Measurements from ENCODE around the gene EXOC4.

EXOC4 gene

GRCh38 chr7:133797818-133798520, 545.1 kb downstream of the EXOC4 start:
- H3K4ac ChIP-seq (ENCODE audit: low read depth, low read length): no peak overlapping the region
- no peak overlapping the region for H2BK120ac ChIP-seq (ENCODE audit: low read depth, low read length)
- H4K8ac ChIP-seq (ENCODE audit: low read depth, low read length): no peak overlapping the region
- no peaks in the 10 kb centered on the region for H3K4me1 ChIP-seq (ENCODE audit: control insufficient read depth, low read depth, low read length)
- H4K5ac ChIP-seq (ENCODE audit: low read length): no peak overlapping the region
- no peak overlapping the region for H3K18ac ChIP-seq (ENCODE audit: low read length)
- H3K27ac ChIP-seq (ENCODE audit: low read depth, low read length): no peak overlapping the region
- no peak overlapping the region for H2AK5ac ChIP-seq (ENCODE audit: low read length)
- H2BK15ac ChIP-seq (replicated peaks; ENCODE audit: low read depth): no peak overlapping the region
- no peak overlapping the region for H3K9ac ChIP-seq (ENCODE audit: low read length)
- no peaks in the 10 kb centered on the region for H3K79me2 ChIP-seq (ENCODE audit: control insufficient read depth, insufficient read depth, low read length)
- no CpG with 5 or more reads among the region's 3 CpGs for WGBS (ENCODE audit: extremely low coverage, insufficient coverage, low lambda C conversion rate)
- H3K23ac ChIP-seq (ENCODE audit: low read length): no peak overlapping the region
- no peaks in the 10 kb centered on the region for H3K27me3 ChIP-seq (ENCODE audit: insufficient read depth, low read length, poor library complexity)
- no peaks in the 10 kb centered on the region for H3K36me3 ChIP-seq (ENCODE audit: control insufficient read depth, insufficient read depth, low read length)
- H3K4me2 ChIP-seq (ENCODE audit: low read length): no peak overlapping the region
- DNase-seq: no peak
- no peak overlapping the region for H3K4me3 ChIP-seq (ENCODE audit: low read length)
- no peak overlapping the region for H2BK5ac ChIP-seq (ENCODE audit: low read length)
- no peak overlapping the region for H3K56ac ChIP-seq (ENCODE audit: low read length)
- H3K79me1 ChIP-seq (ENCODE audit: low read length): no peaks in the 10 kb centered on the region

GRCh38 chr7:133801341-133801740, 548.5 kb downstream of the EXOC4 start:
- DNase-seq: no peak
- no peak overlapping the region for H3K18ac ChIP-seq (ENCODE audit: low read length)
- WGBS (ENCODE audit: extremely low coverage, insufficient coverage, low lambda C conversion rate): no CpG with 5 or more reads among the region's 6 CpGs

GRCh38 chr7:133804127-133804526, 551.2 kb downstream of the EXOC4 start:
- Histone ChIP-seq H3K23ac (ENCODE audit: low read length) (no peak overlapping the region), H3K27ac (ENCODE audit: low read depth, low read length) (no peak overlapping the region), H3K18ac (ENCODE audit: low read length) (no peak overlapping the region), H3K36me3 (ENCODE audit: control insufficient read depth, insufficient read depth, low read length) (no peaks in the 10 kb centered on the region), H3K27me3 (ENCODE audit: insufficient read depth, low read length, poor library complexity) (no peaks in the 10 kb centered on the region), H2AK5ac (ENCODE audit: low read length) (no peak overlapping the region), H4K8ac (ENCODE audit: low read depth, low read length) (no peak overlapping the region), H2BK5ac (ENCODE audit: low read length) (no peak overlapping the region), H3K79me1 (ENCODE audit: low read length) (no peaks in the 10 kb centered on the region), H2BK15ac (replicated peaks; ENCODE audit: low read depth) (no peak overlapping the region), H3K9ac (ENCODE audit: low read length) (no peak overlapping the region), H3K56ac (ENCODE audit: low read length) (no peak overlapping the region), H2BK120ac (ENCODE audit: low read depth, low read length) (no peak overlapping the region), H3K79me2 (ENCODE audit: control insufficient read depth, insufficient read depth, low read length) (no peaks in the 10 kb centered on the region), H4K5ac (ENCODE audit: low read length) (no peak overlapping the region), H3K4ac (ENCODE audit: low read depth, low read length) (no peak overlapping the region), H3K4me2 (ENCODE audit: low read length) (no peak overlapping the region), H3K4me1 (ENCODE audit: control insufficient read depth, low read depth, low read length) (no peaks in the 10 kb centered on the region), H3K4me3 (ENCODE audit: low read length) (no peak overlapping the region)
- WGBS (ENCODE audit: extremely low coverage, insufficient coverage, low lambda C conversion rate): no CpG with 5 or more reads among the region's 1 CpG
- no peak for DNase-seq

More at GRCh38 chr7:133801341-133801740, 548.5 kb downstream of the EXOC4 start:
- H3K79me1 ChIP-seq (ENCODE audit: low read length): no peaks in the 10 kb centered on the region
- no peak overlapping the region for H2BK120ac ChIP-seq (ENCODE audit: low read depth, low read length)
- no peak overlapping the region for H3K4ac ChIP-seq (ENCODE audit: low read depth, low read length)
- no peak overlapping the region for H3K4me3 ChIP-seq (ENCODE audit: low read length)
- no peak overlapping the region for H2BK5ac ChIP-seq (ENCODE audit: low read length)
- no peak overlapping the region for H3K9ac ChIP-seq (ENCODE audit: low read length)
- no peak overlapping the region for H3K27ac ChIP-seq (ENCODE audit: low read depth, low read length)
- H2BK15ac ChIP-seq (replicated peaks; ENCODE audit: low read depth): no peak overlapping the region
- no peaks in the 10 kb centered on the region for H3K4me1 ChIP-seq (ENCODE audit: control insufficient read depth, low read depth, low read length)
- no peaks in the 10 kb centered on the region for H3K36me3 ChIP-seq (ENCODE audit: control insufficient read depth, insufficient read depth, low read length)
- H4K8ac ChIP-seq (ENCODE audit: low read depth, low read length): no peak overlapping the region
- no peak overlapping the region for H3K4me2 ChIP-seq (ENCODE audit: low read length)
- no peak overlapping the region for H3K23ac ChIP-seq (ENCODE audit: low read length)
- no peaks in the 10 kb centered on the region for H3K27me3 ChIP-seq (ENCODE audit: insufficient read depth, low read length, poor library complexity)
- H3K56ac ChIP-seq (ENCODE audit: low read length): no peak overlapping the region
- H2AK5ac ChIP-seq (ENCODE audit: low read length): no peak overlapping the region
- H4K5ac ChIP-seq (ENCODE audit: low read length): no peak overlapping the region
- H3K79me2 ChIP-seq (ENCODE audit: control insufficient read depth, insufficient read depth, low read length): no peaks in the 10 kb centered on the region

GRCh38 chr7:133805426-133805825, 552.5 kb downstream of the EXOC4 start:
- Histone ChIP-seq H3K79me1 (ENCODE audit: low read length) (no peaks in the 10 kb centered on the region), H4K8ac (ENCODE audit: low read depth, low read length) (no peak overlapping the region), H3K23ac (ENCODE audit: low read length) (no peak overlapping the region), H2AK5ac (ENCODE audit: low read length) (no peak overlapping the region), H4K5ac (ENCODE audit: low read length) (no peak overlapping the region), H3K4me1 (ENCODE audit: control insufficient read depth, low read depth, low read length) (no peaks in the 10 kb centered on the region), H2BK120ac (ENCODE audit: low read depth, low read length) (no peak overlapping the region), H3K27me3 (ENCODE audit: insufficient read depth, low read length, poor library complexity) (no peaks in the 10 kb centered on the region), H3K4me2 (ENCODE audit: low read length) (no peak overlapping the region), H3K4me3 (ENCODE audit: low read length) (no peak overlapping the region), H3K27ac (ENCODE audit: low read depth, low read length) (no peak overlapping the region), H3K56ac (ENCODE audit: low read length) (no peak overlapping the region), H2BK5ac (ENCODE audit: low read length) (no peak overlapping the region), H3K36me3 (ENCODE audit: control insufficient read depth, insufficient read depth, low read length) (no peaks in the 10 kb centered on the region), H2BK15ac (replicated peaks; ENCODE audit: low read depth) (no peak overlapping the region), H3K79me2 (ENCODE audit: control insufficient read depth, insufficient read depth, low read length) (no peaks in the 10 kb centered on the region), H3K18ac (ENCODE audit: low read length) (no peak overlapping the region), H3K4ac (ENCODE audit: low read depth, low read length) (no peak overlapping the region), H3K9ac (ENCODE audit: low read length) (no peak overlapping the region)
- DNase-seq: no peak
- no CpG with 5 or more reads among the region's 2 CpGs for WGBS (ENCODE audit: extremely low coverage, insufficient coverage, low lambda C conversion rate)

- no peak overlapping the region for H2BK15ac ChIP-seq (replicated peaks; ENCODE audit: low read depth)
- H3K27ac ChIP-seq (ENCODE audit: low read depth, low read length): no peak overlapping the region
- H3K27me3 ChIP-seq (ENCODE audit: insufficient read depth, low read length, poor library complexity): no peaks in the 10 kb centered on the region
- H3K4me3 ChIP-seq (ENCODE audit: low read length): no peak overlapping the region
- H4K8ac ChIP-seq (ENCODE audit: low read depth, low read length): no peak overlapping the region
- H3K4me1 ChIP-seq (ENCODE audit: control insufficient read depth, low read depth, low read length): no peaks in the 10 kb centered on the region
- no peak overlapping the region for H2AK5ac ChIP-seq (ENCODE audit: low read length)
- H4K5ac ChIP-seq (ENCODE audit: low read length): no peak overlapping the region
- no peak overlapping the region for H3K23ac ChIP-seq (ENCODE audit: low read length)
- H3K4me2 ChIP-seq (ENCODE audit: low read length): no peak overlapping the region
- H3K18ac ChIP-seq (ENCODE audit: low read length): no peak overlapping the region
- H3K79me2 ChIP-seq (ENCODE audit: control insufficient read depth, insufficient read depth, low read length): no peaks in the 10 kb centered on the region
- no peak overlapping the region for H3K56ac ChIP-seq (ENCODE audit: low read length)
- no peak overlapping the region for H3K4ac ChIP-seq (ENCODE audit: low read depth, low read length)
- DNase-seq: no peak
- WGBS (ENCODE audit: extremely low coverage, insufficient coverage, low lambda C conversion rate): no CpG with 5 or more reads among the region's 7 CpGs
- no peaks in the 10 kb centered on the region for H3K79me1 ChIP-seq (ENCODE audit: low read length)
- H2BK120ac ChIP-seq (ENCODE audit: low read depth, low read length): no peak overlapping the region
- no peak overlapping the region for H2BK5ac ChIP-seq (ENCODE audit: low read length)
- H3K36me3 ChIP-seq (ENCODE audit: control insufficient read depth, insufficient read depth, low read length): no peaks in the 10 kb centered on the region
- no peak overlapping the region for H3K9ac ChIP-seq (ENCODE audit: low read length)
These were observed 555.0 kb downstream of the EXOC4 start for GRCh38 chr7:133807624-133808492.
